ENCODE measurements around the gene EMC8. TPM values are rescaled to one million over a fixed set of nuclear protein-coding genes. Genes with fewer than 3 reads are reported as not detected.

EMC8 gene
- total and polyA plus RNA-seq, 2 of the 8 experiments (the other 6 are each of a cell fraction or from before 2014, with no cell fraction given): 52.2 to 69.7 TPM

- H3K36me3 ChIP-seq (ENCODE audit: control insufficient read depth in 2 of 4, insufficient read depth in 4 of 4, low read length in 3 of 4): peaks cover 4 to 42% (median 14%) of the 10 kb centered on the region in 4 experiments; a peak in 6 of 8 replicates
- no peak overlapping the region for H2BK20ac ChIP-seq (ENCODE audit: low read length)
- H3K27me3 ChIP-seq (replicated peaks in 1 of 4; ENCODE audit: control insufficient read depth in 3 of 4, extremely low read depth in 1 of 4, insufficient read depth in 3 of 4, low read length in 3 of 4): no peaks in the 10 kb centered on the region
- H2AFZ ChIP-seq (ENCODE audit: low read length): no peak overlapping the region
- H3K18ac ChIP-seq (ENCODE audit: extremely low read depth, low read length): no peak overlapping the region
- no peak overlapping the region for H2AK5ac ChIP-seq (ENCODE audit: low read depth, low read length)
- no peak overlapping the region for H3K4ac ChIP-seq (replicated peaks; ENCODE audit: insufficient read length, low read depth, low read length)
- H3K23ac ChIP-seq (ENCODE audit: insufficient read length): no peak overlapping the region
- no peak overlapping the region for H3K56ac ChIP-seq (replicated peaks; ENCODE audit: insufficient read length, low read depth, low read length)
- no peak overlapping the region for H3K9ac ChIP-seq (replicated peaks in 1 of 4; ENCODE audit: extremely low read depth in 1 of 4, low read depth in 3 of 4, low read length in 3 of 4)
- H4K20me1 ChIP-seq (replicated peaks in 1 of 2; ENCODE audit: control insufficient read depth in 1 of 2, insufficient read depth in 2 of 2, low read length in 2 of 2): peaks cover 8 to 20% of the 10 kb centered on the region in 2 experiments
- no peak overlapping the region; the same call in 1 of the 2 replicates for H4K8ac ChIP-seq (ENCODE audit: extremely low read depth, insufficient read depth, low read length)
- peaks cover 0 to 3% (median 0%) of the 10 kb centered on the region in 4 experiments; a peak in 1 of 7 replicates for H3K4me1 ChIP-seq (replicated peaks in 1 of 4; ENCODE audit: control insufficient read depth in 3 of 4, insufficient read depth in 4 of 4, low read length in 3 of 4)
- H3K23me2 ChIP-seq (ENCODE audit: low read depth, low read length): peaks cover 5% of the 10 kb centered on the region
- H3K27ac ChIP-seq (ENCODE audit: low read depth, low read length): no peak overlapping the region
- no peak overlapping the region for H3K4me2 ChIP-seq (ENCODE audit: insufficient read depth in 1 of 2, low read depth in 2 of 2, low read length in 2 of 2)
- no peak for DNase-seq (ENCODE audit: low read depth in 1 of 2, low spot score in 2 of 2)
- WGBS, 2 experiments (ENCODE audit: extremely low coverage in 1 of 2, insufficient coverage in 1 of 2, insufficient read length in 1 of 2, insufficient replicate concordance in 2 of 2, low coverage in 1 of 2, low lambda C conversion rate in 2 of 2, missing lambda C conversion rate in 1 of 2): 88% methylated on average over 5 of the region's 5 CpGs; no CpG with 5 or more reads in 1 of the 2 experiments
- H3K14ac ChIP-seq (ENCODE audit: insufficient read length): no peak overlapping the region
- H2BK120ac ChIP-seq (replicated peaks; ENCODE audit: low read depth, low read length): no peak overlapping the region
- no peak overlapping the region for H2BK12ac ChIP-seq (ENCODE audit: low read depth, low read length)
- peaks cover 32 to 93% of the 10 kb centered on the region in 2 experiments for H3K79me2 ChIP-seq (ENCODE audit: control insufficient read depth in 1 of 2, insufficient read depth in 2 of 2, low read length in 2 of 2)
- no peak for FAIRE-seq
- H4K91ac ChIP-seq (replicated peaks; ENCODE audit: insufficient read length, low read length): no peak overlapping the region
- no peak overlapping the region for H2BK5ac ChIP-seq (ENCODE audit: low read depth, low read length)
- H3K79me1 ChIP-seq (ENCODE audit: low read depth, low read length): peaks cover 21% of the 10 kb centered on the region
- ChIA-PET CTCF (ENCODE audit: partially characterized antibody) (interaction anchor here (0.8 to 1.7 kb wide), 4 partner anchors 22 to 232 kb away, joined by 3 to 5 read pairs (median 3); no protein-coding TSS in a partner anchor), POLR2A (ENCODE audit: partially characterized antibody) (interaction anchor here (0.6 to 2.1 kb wide), 5 partner anchors 10 to 642 kb away, joined by 3 to 6 read pairs (median 4); no protein-coding TSS in a partner anchor)
- H3K9me3 ChIP-seq (ENCODE audit: insufficient read depth in 2 of 2, low read depth in 1 of 2, low read length in 1 of 2): peaks cover 0 to 2% of the 10 kb centered on the region in 2 experiments; a peak in 1 of 4 replicates
- no peak overlapping the region for H3K4me3 ChIP-seq (ENCODE audit: extremely low read depth in 1 of 4, insufficient read depth in 2 of 4, low read depth in 3 of 4, low read length in 4 of 4)
- H4K5ac ChIP-seq (ENCODE audit: insufficient read length, low read depth, low read length): no peak overlapping the region
- H2BK15ac ChIP-seq (ENCODE audit: low read length): no peak overlapping the region
- TF ChIP-seq NRF1 (IDR thresholded peaks at IDR 0.05; ENCODE audit: low read depth, low read length): no peak
- TF ChIP-seq ASH2L (IDR thresholded peaks at IDR 0.05; ENCODE audit: low read length): no peak
- TF ChIP-seq TAF7 (optimal IDR thresholded peaks at IDR 0.05; ENCODE audit: borderline replicate concordance, low read depth, low read length): no peak
- no peak for TF ChIP-seq KDM1A (IDR thresholded peaks at IDR 0.05; ENCODE audit: borderline replicate concordance, low read length)
- TF ChIP-seq KDM5A (IDR thresholded peaks at IDR 0.05; ENCODE audit: low read length): no peak
- TF ChIP-seq TEAD4 (IDR thresholded peaks at IDR 0.05; ENCODE audit: low read depth, low read length): no peak
- TF ChIP-seq BRCA1 (IDR thresholded peaks at IDR 0.05; ENCODE audit: low read depth, low read length): no peak
- TF ChIP-seq CTCF (IDR thresholded peaks at IDR 0.05; ENCODE audit: control extremely low read depth in 1 of 3, insufficient read depth in 1 of 3, low read depth in 1 of 3, low read length in 3 of 3): no peak
- no peak for TF ChIP-seq BCL11A (IDR thresholded peaks at IDR 0.05; ENCODE audit: low read depth in 2 of 2, low read length in 2 of 2)
- no peak for TF ChIP-seq ZNF274 (IDR thresholded peaks at IDR 0.05; ENCODE audit: borderline replicate concordance, extremely low read depth, low read length)
- TF ChIP-seq CHD1 (IDR thresholded peaks at IDR 0.05; ENCODE audit: low read depth, low read length): no peak
These were observed 5.6 kb downstream of the EMC8 start for GRCh38 chr16:85793662-85794298.

Measured in H1 (cell line).